Cardiac fibroblast (primary cell): ENCODE measurements around the gene EIPR1.
"Not testable (repeated sequence)": the region's sequence is repeated elsewhere in the genome, so short reads cannot be mapped to it uniquely, and the experiment has no call there.

Experiments
- DNase-seq, 2 donors: peaks; one replicate each; pipeline versions ENCODE4 v3.0.0 to v3.0.0-alpha.2; 2010; ENCODE audit warnings: low read depth in 2 of 2
- H3K4me3 ChIP-seq, 2 donors: replicated peaks in 1 of 2; 1 replicate in 1 of 2; 2 replicates in 1 of 2; pipeline ENCODE4 v1.5.1; 2011; ENCODE audit warnings: low read depth in 2 of 2, low read length in 2 of 2, mild to moderate bottlenecking in 2 of 2, moderate library complexity in 1 of 2
- TF ChIP-seq, protein P1 (sequence below): IDR thresholded peaks from one replicate; pipeline ENCODE4 v1.5.1; 2011; ENCODE audit warnings: low read depth, mild to moderate bottlenecking, low read length, inconsistent platforms

Gene EIPR1

DNA sequence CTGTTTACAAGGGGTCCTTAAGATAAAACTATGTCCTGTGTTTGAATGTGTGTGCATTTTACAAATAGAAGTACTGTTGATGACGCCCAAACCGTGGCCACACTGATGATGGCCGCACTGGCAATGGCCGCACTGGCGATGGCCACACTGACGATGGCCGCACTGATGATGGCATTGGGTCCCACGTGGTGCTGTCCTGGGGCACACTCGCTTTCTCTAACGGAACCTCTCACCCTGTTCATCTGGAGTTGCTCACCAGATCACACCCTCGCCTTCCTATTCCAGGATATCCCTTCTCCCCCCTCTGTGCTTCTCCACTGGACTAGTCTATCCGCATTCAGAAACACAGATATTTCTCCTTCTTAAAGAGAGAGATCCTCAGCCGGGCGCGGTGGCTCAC is 192.4 kb downstream of the EIPR1 start:
- no peak for DNase-seq
- H3K4me3 ChIP-seq = no peak overlapping the region
- TF ChIP-seq, protein P1, sequence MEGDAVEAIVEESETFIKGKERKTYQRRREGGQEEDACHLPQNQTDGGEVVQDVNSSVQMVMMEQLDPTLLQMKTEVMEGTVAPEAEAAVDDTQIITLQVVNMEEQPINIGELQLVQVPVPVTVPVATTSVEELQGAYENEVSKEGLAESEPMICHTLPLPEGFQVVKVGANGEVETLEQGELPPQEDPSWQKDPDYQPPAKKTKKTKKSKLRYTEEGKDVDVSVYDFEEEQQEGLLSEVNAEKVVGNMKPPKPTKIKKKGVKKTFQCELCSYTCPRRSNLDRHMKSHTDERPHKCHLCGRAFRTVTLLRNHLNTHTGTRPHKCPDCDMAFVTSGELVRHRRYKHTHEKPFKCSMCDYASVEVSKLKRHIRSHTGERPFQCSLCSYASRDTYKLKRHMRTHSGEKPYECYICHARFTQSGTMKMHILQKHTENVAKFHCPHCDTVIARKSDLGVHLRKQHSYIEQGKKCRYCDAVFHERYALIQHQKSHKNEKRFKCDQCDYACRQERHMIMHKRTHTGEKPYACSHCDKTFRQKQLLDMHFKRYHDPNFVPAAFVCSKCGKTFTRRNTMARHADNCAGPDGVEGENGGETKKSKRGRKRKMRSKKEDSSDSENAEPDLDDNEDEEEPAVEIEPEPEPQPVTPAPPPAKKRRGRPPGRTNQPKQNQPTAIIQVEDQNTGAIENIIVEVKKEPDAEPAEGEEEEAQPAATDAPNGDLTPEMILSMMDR = no peak

DNA sequence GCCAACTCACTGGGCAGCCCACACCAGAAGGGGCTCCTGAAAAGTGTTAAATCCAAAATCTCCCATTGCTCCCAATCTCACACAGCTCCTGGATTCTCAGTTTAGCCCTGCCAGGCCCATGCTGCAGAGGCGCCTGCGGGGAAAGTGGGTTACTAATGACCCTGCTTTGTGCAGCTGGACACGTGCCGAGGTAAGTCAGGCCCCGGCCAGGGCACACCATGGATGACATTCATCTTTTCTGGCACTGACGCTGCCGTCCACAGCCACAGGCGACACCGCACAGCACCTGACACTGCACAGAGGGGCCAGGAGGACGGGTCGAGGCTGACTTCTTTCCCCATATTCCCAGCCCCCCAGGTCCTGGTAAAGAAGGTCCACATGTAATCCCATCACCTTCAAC is 193.5 kb downstream of the EIPR1 start:
- TF ChIP-seq, protein P1 = no peak
- DNase-seq = no peak
- H3K4me3 ChIP-seq = no peak overlapping the region

DNA sequence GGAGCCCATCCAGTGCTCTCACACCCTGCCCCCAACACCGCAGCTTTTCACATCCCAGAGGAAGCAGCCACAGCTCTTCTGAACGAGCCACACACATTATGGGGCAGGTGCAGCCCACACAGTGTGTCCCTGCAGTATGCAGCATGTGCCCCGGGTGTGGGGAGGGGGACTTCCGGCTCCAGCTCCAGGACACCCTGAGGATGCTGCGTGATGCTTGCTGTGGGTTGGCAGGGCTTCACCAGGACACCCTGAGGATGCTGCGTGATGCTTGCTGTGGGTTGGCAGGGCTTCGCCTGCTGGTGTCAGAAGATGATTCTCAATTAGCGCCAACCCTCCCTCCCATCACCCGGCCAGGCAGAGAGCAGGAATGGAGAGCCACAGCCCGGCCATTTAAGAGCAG is 193.9 kb downstream of the EIPR1 start:
- no peak overlapping the region for H3K4me3 ChIP-seq
- TF ChIP-seq, protein P1 = no peak
- DNase-seq = no peak

DNA sequence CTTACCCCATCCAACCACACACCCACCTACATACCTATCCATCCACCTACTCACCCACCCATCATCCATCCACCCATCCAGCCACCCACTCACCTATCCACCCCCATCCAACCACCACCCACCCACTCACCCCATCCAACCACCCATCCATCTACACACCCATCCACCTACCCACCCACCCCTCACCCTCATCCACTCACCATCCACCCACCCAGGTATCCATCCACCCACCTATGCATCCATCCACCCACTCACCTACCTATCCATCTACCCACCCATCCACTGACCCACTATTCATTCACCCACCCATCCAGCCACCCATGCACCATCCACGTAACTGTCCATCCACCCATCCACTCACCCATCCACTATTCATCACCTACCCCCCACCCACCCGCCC is 194.8 kb downstream of the EIPR1 start:
- TF ChIP-seq, protein P1 = no peak
- no peak for DNase-seq
- H3K4me3 ChIP-seq = no peak overlapping the region

DNA sequence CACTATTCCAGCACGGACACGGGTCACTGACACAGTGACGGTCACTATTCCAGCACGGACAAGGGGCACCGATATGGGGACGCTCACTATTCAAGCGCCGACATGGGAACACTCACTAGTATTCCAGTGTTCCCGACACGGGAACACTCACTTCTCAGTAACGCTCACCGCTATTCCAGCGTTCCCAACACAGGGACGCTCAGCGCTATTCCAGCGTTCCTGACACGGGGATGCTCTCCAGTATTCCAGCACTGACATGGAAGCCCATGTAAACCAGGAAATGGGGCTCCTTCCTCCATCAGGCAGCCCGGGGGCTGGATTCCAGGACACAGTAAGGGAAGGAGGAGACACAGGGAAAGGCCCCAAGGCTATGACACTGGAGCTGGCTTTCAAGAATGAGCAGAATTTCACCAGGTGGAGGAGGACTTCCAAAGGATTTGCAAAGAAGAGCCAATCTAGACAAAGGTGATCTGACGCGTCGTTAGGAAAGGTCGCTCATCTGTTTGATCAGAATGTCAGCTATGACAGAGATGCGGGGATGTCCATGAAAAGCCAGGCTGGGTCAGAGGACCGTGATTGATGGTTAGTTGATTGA is 196.1 kb downstream of the EIPR1 start:
- TF ChIP-seq, protein P1 = no peak
- H3K4me3 ChIP-seq = no peak overlapping the region
- DNase-seq = no peak

GRCh38 chr2:3180909-3181221 is 196.8 kb downstream of the EIPR1 start:
- not testable (repeated sequence) for DNase-seq

DNA sequence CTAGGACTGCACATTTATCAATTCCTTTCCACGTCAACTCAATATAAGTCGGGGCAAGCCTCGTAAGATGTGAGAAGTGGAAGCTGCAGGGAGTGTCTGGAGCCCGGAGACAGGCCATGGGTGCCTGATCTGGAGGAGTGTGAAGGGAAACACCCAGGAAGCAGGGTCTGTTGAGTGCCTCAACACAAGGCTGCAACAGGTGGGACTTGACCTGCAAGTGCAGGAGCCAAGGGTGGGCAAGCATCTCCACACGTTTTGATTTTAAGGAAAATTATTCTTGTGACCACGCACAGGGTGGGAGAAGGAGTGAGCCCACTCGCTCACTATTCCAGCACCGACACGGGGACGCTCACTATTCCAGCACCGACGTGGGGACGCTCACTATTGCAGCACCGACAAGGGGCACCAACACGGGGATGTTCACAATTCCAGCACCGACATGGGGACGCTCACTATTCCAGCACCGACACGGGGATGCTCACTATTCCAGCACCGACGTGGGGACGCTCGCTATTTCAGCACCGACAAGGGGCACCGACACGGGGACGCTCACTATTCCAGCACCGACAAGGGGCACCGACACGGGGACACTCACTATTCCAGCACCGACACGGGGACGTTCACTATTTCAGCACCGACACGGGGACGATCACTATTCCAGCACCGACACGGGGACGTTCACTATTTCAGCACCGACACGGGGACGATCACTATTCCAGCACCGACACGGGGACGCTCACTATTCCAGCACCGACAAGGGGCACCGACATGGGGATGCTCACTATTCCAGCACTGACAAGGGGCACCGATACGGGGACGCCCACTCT is 197.3 kb downstream of the EIPR1 start:
- no peak overlapping the region for H3K4me3 ChIP-seq
- TF ChIP-seq, protein P1 = no peak
- DNase-seq = no peak

More at GRCh38 chr2:3180909-3181221, 196.8 kb downstream of the EIPR1 start:
- H3K4me3 ChIP-seq = not testable (repeated sequence)
